Liver (tissue), 9 donors: ENCODE results near the gene RAC2. TPM values are rescaled to one million over a fixed set of nuclear protein-coding genes. Genes with fewer than 3 reads are reported as not detected.

Source experiments
- DNase-seq: peaks from one replicate; pipeline ENCODE4 v3.0.0-alpha.2; 2017; ENCODE audit warnings: low spot score
- H3K27ac ChIP-seq, 2 donors: one replicate each; pipeline ENCODE4 v1.7.0; 2013; ENCODE audit warnings: inconsistent platforms in 2 of 2, low read length in 2 of 2, control low read depth in 1 of 2, low read depth in 1 of 2, mild to moderate bottlenecking in 1 of 2
- H3K27me3 ChIP-seq, 4 donors: one replicate each; pipeline versions ENCODE4 v1.6.1 to v1.7.0; 2013; ENCODE audit warnings: low read length in 3 of 4, inconsistent platforms in 1 of 4, mild to moderate bottlenecking in 1 of 4, moderate library complexity in 1 of 4; ENCODE audit not compliant: control insufficient read depth in 4 of 4, insufficient read depth in 4 of 4
- H3K36me3 ChIP-seq, 4 donors: one replicate each; pipeline versions ENCODE4 v1.6.1 to v1.7.0; 2013; ENCODE audit warnings: low read length in 3 of 4, mild to moderate bottlenecking in 3 of 4, low read depth in 1 of 4, moderate library complexity in 1 of 4; ENCODE audit not compliant: control insufficient read depth in 4 of 4, insufficient read depth in 3 of 4
- H3K4me1 ChIP-seq, 4 donors: one replicate each; pipeline versions ENCODE4 v1.6.1 to v1.7.0; 2013; ENCODE audit warnings: low read length in 3 of 4, mild to moderate bottlenecking in 3 of 4, moderate library complexity in 1 of 4; ENCODE audit not compliant: control insufficient read depth in 4 of 4, insufficient read depth in 4 of 4
- H3K4me3 ChIP-seq, 3 donors: one replicate each; pipeline versions ENCODE4 v1.6.1 to v1.7.0; 2013; ENCODE audit warnings: low read length in 3 of 3, control low read depth in 1 of 3, low read depth in 1 of 3, mild to moderate bottlenecking in 1 of 3
- H3K9ac ChIP-seq, 2 donors: one replicate each; pipeline ENCODE4 v1.7.0; 2013; ENCODE audit warnings: low read length in 2 of 2, mild to moderate bottlenecking in 2 of 2, moderate library complexity in 2 of 2, control low read depth in 1 of 2, low read depth in 1 of 2
- H3K9me3 ChIP-seq, 4 donors: one replicate each; pipeline versions ENCODE4 v1.6.1 to v1.7.0; 2013; ENCODE audit warnings: low read length in 3 of 4; ENCODE audit not compliant: control insufficient read depth in 4 of 4
- CTCF ChIP-seq: fragments of 150-350 bp; IDR thresholded peaks from 2 replicates; pipeline ENCODE4 v1.5.1; 2017; ENCODE audit warnings: improper control_type of control experiment, low read depth, low read length; ENCODE audit not compliant: missing input control
- EGR1 ChIP-seq, 2 donors: IDR thresholded peaks; 2 replicates each; pipeline ENCODE4 v1.6.1; 2016 to 2018; ENCODE audit warnings: antibody characterized with exemption in 2 of 2, low read depth in 2 of 2
- FOXA1 ChIP-seq: IDR thresholded peaks from 2 replicates; pipeline ENCODE4 v1.6.1; 2016; ENCODE audit warnings: antibody characterized with exemption
- HNF4A ChIP-seq, 2 donors: conservative IDR thresholded peaks; 2 replicates each; pipeline ENCODE4 v1.6.1; 2016; ENCODE audit warnings: antibody characterized with exemption in 2 of 2, mild to moderate bottlenecking in 2 of 2
- HNF4G ChIP-seq: IDR thresholded peaks from 2 replicates; pipeline ENCODE4 v1.6.1; 2016; ENCODE audit warnings: antibody characterized with exemption
- JUND ChIP-seq, 2 donors: IDR thresholded peaks; 2 replicates each; pipeline ENCODE4 v1.6.1; 2016; ENCODE audit warnings: antibody characterized with exemption in 2 of 2
- MAX ChIP-seq: IDR thresholded peaks from 2 replicates; pipeline ENCODE4 v1.6.1; 2016; ENCODE audit warnings: antibody characterized with exemption
- NR2F2 ChIP-seq: IDR thresholded peaks from 2 replicates; pipeline ENCODE4 v1.6.1; 2016; ENCODE audit warnings: antibody characterized with exemption
- RAD21 ChIP-seq, 2 donors: IDR thresholded peaks; 2 replicates each; pipeline ENCODE4 v1.6.1; 2016; ENCODE audit warnings: antibody characterized with exemption in 2 of 2, mild to moderate bottlenecking in 2 of 2
- REST ChIP-seq: IDR thresholded peaks from 2 replicates; pipeline ENCODE4 v1.6.1; 2016; ENCODE audit warnings: antibody characterized with exemption, mild to moderate bottlenecking
- RXRA ChIP-seq, 2 donors: IDR thresholded peaks; 2 replicates each; pipeline ENCODE4 v1.6.1; 2017 to 2018; ENCODE audit warnings: antibody characterized with exemption in 2 of 2, mild to moderate bottlenecking in 1 of 2
- SP1 ChIP-seq: IDR thresholded peaks from 2 replicates; pipeline ENCODE4 v1.6.1; 2018; ENCODE audit warnings: antibody characterized with exemption, mild to moderate bottlenecking
- TAF1 ChIP-seq: conservative IDR thresholded peaks from 2 replicates; pipeline ENCODE4 v1.6.1; 2016; ENCODE audit warnings: antibody characterized with exemption, mild to moderate bottlenecking
- YY1 ChIP-seq: IDR thresholded peaks from 2 replicates; pipeline ENCODE4 v1.6.1; 2016; ENCODE audit warnings: antibody characterized with exemption, mild to moderate bottlenecking
- ZBTB33 ChIP-seq: IDR thresholded peaks from 2 replicates; pipeline ENCODE4 v1.6.1; 2016; ENCODE audit warnings: antibody characterized with exemption
- WGBS: extraction: QIAGEN DNeasy Blood & Tissue Kit; methylation state at CpG from one replicate; pipeline ENCODE4 v1.1.7; 2013; 5-methylcytosine and 5-hydroxymethylcytosine counted together
- polyA plus RNA-seq, 2 donors: library from polyadenylated mRNA; stranded (reverse) in 1 of 2; unstranded in 1 of 2; fragments of 200-250 nt in 1 of 2; fragments of >200 nt in 1 of 2; fragmentation: Nextera tagmentation in 1 of 2; extraction: Ambion mirVana in 1 of 2; gene quantifications; one replicate each; pipeline versions ENCODE4 v1.2.1 to v1.2.3, GENCODE V29; 2013 to 2015
- total RNA-seq, 2 donors: library from RNA; depleted of rRNA; stranded (reverse); fragments of >200 nt; gene quantifications; one replicate each; pipeline ENCODE4 v1.2.3, GENCODE V29; 2014
- donor health status: healthy.
- donor health status: healthy.
- donor health status: healthy.
- donor health status: healthy.
- donor health status: healthy.

Gene RAC2
- total and polyA plus RNA-seq, 4 donors, result 4.0 to 15.0 (median 7.4) TPM

GRCh38 chr22:37229012-37229804, 14.9 kb downstream of the RAC2 start (continued):
- TF ChIP-seq REST, result no peak
- no peak for TF ChIP-seq RAD21 (IDR thresholded peaks at IDR 0.05)
- TF ChIP-seq NR2F2, result no peak
- no peak for TF ChIP-seq RXRA (IDR thresholded peaks at IDR 0.05)
- TF ChIP-seq JUND (IDR thresholded peaks at IDR 0.05), result no peak
- no peak for TF ChIP-seq ZBTB33
- TF ChIP-seq HNF4A (conservative IDR thresholded peaks at IDR 0.05), result no peak
- TF ChIP-seq EGR1 (IDR thresholded peaks at IDR 0.05; ENCODE audit: low read depth in 2 of 2), result no peak
- TF ChIP-seq YY1, result no peak
- no peak for TF ChIP-seq HNF4G

GRCh38 chr22:37228106-37229011, 15.7 kb downstream of the RAC2 start:
- H3K4me1 ChIP-seq, result peaks cover 0 to 5% (median 2%) of the 10 kb centered on the region in 4 donors
- 75% methylated on average over 20 of the region's 20 CpGs for WGBS
- no peak overlapping the region for H3K4me3 ChIP-seq
- H3K9me3 ChIP-seq, result no peaks in the 10 kb centered on the region
- TF ChIP-seq HNF4G (no peak), YY1 (no peak), NR2F2 (no peak)
- H3K36me3 ChIP-seq, result no peaks in the 10 kb centered on the region
- no peak for DNase-seq
- peak overlapping the region; percentile 25 to 73 for H3K27ac ChIP-seq
- H3K9ac ChIP-seq, result peak overlapping the region in 1 of 2 donors; percentile 9
- H3K27me3 ChIP-seq, result no peaks in the 10 kb centered on the region

- no peak for TF ChIP-seq RXRA (IDR thresholded peaks at IDR 0.05)
- no peak for TF ChIP-seq JUND (IDR thresholded peaks at IDR 0.05)
- TF ChIP-seq YY1, result no peak
- TF ChIP-seq REST, result no peak
- TF ChIP-seq FOXA1, result no peak
- no peak for TF ChIP-seq EGR1 (IDR thresholded peaks at IDR 0.05; ENCODE audit: low read depth in 2 of 2)
- no peak for TF ChIP-seq SP1
- TF ChIP-seq CTCF, result no peak
- no peak for TF ChIP-seq TAF1
- TF ChIP-seq MAX, result no peak
- no peak for TF ChIP-seq RAD21 (IDR thresholded peaks at IDR 0.05)
- no peak for TF ChIP-seq HNF4A (conservative IDR thresholded peaks at IDR 0.05)
Measured at GRCh38 chr22:37226514-37226913, 17.6 kb downstream of the RAC2 start.

More at GRCh38 chr22:37226514-37226913, 17.6 kb downstream of the RAC2 start:
- H3K27me3 ChIP-seq, result no peaks in the 10 kb centered on the region
- H3K9ac ChIP-seq, result no peak overlapping the region
- 96% methylated on average over 14 of the region's 14 CpGs for WGBS
- no peak for DNase-seq
- H3K27ac ChIP-seq, result no peak overlapping the region
- H3K9me3 ChIP-seq, result no peaks in the 10 kb centered on the region
- H3K36me3 ChIP-seq, result no peaks in the 10 kb centered on the region
- H3K4me3 ChIP-seq, result no peak overlapping the region
- H3K4me1 ChIP-seq, result peaks cover 0 to 5% (median 0%) of the 10 kb centered on the region in 4 donors
